A673 (cell line): Measurements from ENCODE around the gene TK2.

ENCODE experiments used
- EZH2 ChIP-seq: fragments of 200-600 bp; sonication (generic); IDR thresholded peaks from 2 replicates; pipeline ENCODE4 v1.6.1; 2017; ENCODE audit warnings: borderline replicate concordance, low read depth, mild to moderate bottlenecking, mixed read lengths, antibody characterized with exemption, low read length; ENCODE audit not compliant: poor library complexity, severe bottlenecking
- TF ChIP-seq, protein P1 (sequence below): fragments of 300-800, 200-600 bp; sonication (generic); conservative IDR thresholded peaks from 2 replicates; pipeline ENCODE4 v1.5.1; 2017; ENCODE audit warnings: low read depth, mild to moderate bottlenecking, antibody characterized with exemption, low read length, moderate library complexity, mixed read lengths

DNA sequence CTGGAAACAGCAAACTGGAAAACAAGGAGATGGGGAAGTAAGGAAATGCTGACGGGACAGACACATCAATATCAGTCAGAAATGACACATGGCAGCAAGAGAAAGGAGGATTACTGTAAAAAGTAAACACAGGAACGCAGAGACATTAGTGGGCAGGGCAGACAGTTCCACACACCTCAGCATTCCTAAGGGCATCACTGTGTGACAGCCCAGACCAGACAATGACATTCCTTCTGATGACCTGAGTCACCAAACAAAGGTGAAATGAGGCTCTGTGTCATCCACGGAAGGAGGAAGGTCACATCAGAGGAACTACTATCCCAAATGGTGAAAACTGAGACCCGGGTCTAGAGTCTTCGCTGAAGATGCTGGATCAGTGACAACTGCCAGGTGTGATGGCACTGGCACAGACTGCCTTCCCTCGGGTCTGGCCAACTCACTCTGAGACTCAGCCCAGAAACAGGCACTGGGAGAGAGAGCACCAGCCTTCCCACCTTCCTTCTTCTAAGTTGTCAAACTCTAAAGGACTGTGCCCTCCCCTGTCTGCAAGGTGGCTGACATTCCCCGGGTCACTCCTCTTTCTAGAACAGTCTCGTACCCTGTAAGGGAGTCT, 36.7 kb downstream of the TK2 start:
- TF ChIP-seq, protein P1, sequence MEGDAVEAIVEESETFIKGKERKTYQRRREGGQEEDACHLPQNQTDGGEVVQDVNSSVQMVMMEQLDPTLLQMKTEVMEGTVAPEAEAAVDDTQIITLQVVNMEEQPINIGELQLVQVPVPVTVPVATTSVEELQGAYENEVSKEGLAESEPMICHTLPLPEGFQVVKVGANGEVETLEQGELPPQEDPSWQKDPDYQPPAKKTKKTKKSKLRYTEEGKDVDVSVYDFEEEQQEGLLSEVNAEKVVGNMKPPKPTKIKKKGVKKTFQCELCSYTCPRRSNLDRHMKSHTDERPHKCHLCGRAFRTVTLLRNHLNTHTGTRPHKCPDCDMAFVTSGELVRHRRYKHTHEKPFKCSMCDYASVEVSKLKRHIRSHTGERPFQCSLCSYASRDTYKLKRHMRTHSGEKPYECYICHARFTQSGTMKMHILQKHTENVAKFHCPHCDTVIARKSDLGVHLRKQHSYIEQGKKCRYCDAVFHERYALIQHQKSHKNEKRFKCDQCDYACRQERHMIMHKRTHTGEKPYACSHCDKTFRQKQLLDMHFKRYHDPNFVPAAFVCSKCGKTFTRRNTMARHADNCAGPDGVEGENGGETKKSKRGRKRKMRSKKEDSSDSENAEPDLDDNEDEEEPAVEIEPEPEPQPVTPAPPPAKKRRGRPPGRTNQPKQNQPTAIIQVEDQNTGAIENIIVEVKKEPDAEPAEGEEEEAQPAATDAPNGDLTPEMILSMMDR, result no peak
- TF ChIP-seq EZH2, result no peak
